Eye (tissue), 1 donor: ENCODE measurements around the gene CATSPER3.

Experiments used
- DNase-seq: peaks from one replicate; pipeline ENCODE4 v3.0.0-alpha.2; 2015

The CATSPER3 gene

DNA sequence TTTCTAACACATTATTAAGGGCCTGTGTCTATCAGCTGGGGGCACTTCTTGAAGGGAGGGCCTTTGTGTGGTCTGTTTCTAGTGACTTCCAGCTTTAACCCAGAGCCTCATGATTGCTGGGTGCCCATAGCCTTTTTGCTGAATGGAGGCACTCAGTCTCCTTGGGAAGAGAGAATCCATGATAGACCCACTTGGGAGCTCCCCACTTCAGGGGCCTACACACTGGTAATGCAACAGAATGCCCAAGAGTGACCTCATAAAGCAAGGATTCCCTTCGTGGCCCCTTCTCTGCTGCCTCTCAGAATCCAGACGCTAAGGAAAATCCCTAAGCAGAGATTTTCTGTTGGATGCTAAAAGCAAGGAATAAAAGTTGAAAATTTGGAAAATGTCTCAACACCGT lies at the start of gene CATSPER3:
Gene CATSPER3 (plus strand): TSS at position 301 of the 400 bp plus-strand sequence. CDS start 85 bp downstream, at position 386.
- DNase-seq = no peak

DNA sequence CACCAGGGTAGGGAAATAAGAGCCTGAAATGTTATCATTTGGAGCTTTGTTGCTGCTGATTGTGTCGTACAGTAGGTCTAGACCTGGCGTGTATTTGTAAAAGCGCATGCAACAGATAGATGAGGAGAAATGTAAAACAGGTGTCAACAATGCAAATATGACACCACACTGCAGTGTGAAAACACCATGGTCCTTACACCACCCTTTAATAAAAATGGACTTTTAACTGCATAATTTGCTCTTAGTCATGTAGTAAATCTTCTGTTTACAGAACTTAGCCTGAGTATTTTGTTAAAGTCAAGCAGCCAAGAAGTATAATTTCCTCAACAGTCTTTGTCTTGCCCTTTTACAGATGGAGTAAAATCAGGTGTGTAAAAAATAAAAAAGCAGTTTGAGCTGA lies 48.8 kb upstream of the CATSPER3 start:
- DNase-seq = no peak

DNA sequence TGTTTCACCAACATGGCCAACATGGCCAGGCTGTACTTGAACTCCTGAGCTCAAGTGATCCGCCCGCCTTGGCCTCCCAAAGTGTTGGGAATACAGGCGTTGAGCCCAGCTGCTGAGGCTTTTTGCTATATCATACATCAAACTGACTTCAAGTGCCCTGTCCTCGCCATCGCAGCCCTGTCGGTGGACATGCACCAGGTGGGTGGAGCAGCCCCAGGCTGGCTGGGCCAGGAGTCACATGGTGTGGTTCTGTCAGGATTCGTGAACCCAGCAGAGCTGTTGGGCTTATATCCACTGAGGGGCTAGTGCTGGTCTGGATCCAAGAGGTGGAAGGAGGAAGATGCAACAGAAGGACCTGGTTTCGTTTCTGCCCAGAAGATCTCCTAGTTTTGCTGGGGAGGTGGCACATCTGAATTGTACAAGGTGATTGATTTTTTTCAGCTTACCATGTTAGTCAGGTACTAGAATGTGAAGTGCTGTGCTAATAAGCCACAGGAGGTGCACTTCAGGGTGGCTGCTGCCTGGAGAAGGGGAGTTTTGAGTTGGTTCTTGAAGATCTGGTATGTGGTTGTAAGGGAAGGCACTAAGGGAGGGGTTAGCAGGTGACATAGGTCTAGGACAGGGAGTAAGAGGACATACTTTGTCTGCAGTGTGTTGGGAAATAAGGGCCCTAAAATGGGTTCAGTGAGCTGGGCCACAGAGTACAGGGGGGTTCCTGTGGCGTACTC lies 46.7 kb upstream of the CATSPER3 start:
- DNase-seq = no peak

DNA sequence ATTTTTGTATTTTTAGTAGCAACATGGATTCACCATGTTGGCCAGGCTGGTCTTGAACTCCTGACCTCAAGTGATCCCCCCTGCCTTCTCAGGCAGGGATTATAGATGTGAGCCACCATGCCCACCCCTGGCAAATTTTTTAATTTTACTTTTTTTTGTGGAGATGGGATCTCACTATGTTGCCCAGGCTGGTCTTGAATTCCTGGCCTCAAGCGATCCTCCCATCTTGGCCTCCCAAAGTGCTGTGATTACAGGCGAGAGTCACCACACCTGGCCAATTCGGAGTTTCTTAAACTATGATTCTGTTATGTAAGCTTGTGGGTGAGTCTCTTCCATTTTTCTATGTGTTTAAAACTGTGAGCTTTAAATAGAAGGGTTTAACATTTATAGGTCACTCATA lies 35.2 kb upstream of the CATSPER3 start:
- DNase-seq = no peak

DNA sequence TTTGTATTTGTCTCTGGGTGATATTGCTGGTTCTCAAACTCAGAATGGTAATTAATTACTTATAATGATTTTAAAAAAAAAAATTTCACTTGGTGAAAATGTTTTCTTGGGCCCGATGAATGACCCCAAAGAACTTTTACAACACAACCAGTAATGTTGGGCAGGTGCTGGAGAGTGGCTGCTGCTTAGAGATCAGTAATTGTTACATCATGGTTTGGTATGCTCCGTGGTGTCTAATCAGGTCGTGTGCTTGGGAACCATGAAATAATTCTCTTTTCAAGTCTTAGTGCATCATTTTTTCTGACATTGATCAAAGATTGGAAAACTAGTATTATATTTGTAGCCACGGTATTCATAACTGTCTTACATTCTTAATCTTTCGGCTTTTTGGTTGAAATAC lies 33.5 kb upstream of the CATSPER3 start:
- DNase-seq = no peak

DNA sequence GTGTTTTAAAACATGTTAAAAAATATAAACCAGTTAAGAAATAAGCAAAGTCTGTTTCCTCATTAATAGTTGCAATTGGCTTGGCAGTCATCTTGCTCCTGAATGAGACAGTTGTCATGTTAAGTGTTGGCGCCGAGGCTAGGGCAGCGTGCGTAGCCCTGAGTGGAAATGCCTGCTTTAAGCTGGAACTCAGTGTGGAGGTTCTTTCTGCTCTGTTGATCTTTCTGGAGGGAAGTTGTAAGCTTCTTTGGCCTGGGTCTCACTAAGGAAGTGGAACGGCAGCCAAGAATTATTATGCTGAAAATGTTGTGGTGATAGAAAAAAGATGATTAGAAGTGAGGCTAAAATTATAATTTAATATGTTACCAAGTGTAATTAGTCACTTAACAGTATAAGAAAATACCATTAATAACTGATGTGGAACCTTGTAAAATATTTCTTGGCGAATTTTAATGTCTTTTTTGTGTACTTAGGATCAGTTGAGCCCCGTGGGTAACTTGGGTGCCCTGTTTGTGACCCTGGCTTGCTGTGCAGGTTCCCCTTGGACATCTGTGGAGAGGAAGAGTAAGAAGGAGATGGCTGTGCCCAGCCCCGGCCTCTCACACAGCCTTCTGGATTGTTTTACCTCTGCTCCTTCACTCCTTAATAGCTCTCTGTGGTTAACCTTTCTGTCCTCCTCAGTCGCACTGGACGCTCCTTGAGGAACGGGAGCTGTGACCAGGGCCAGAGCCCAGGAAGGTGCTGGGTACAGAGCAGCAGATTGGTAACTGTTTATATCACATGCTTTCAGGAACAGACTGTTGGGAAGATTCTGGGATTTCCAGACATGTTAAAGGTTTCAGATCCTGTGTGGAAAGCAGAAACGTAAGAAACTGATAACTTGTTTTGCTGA lies 31.8 kb upstream of the CATSPER3 start:
- no peak for DNase-seq

DNA sequence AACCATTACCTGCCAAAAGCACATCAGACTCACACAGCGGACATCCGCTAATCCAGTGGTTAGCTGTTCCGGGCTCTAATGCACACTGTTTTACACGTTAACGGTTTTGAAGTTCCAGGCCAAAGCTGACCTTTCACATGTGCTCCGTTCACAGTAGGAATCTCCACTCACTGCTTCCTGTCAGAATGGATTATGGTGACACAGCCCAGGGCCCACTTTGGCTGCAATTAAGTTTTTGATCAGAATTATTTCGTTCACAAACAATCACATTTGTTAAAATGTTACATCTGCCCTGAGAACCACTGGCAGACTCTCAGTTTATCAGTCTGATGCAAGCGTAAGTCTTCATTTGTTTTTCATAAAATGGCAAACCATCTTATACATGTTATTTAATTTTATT lies 30.2 kb upstream of the CATSPER3 start:
- DNase-seq = peak; percentile 84

DNA sequence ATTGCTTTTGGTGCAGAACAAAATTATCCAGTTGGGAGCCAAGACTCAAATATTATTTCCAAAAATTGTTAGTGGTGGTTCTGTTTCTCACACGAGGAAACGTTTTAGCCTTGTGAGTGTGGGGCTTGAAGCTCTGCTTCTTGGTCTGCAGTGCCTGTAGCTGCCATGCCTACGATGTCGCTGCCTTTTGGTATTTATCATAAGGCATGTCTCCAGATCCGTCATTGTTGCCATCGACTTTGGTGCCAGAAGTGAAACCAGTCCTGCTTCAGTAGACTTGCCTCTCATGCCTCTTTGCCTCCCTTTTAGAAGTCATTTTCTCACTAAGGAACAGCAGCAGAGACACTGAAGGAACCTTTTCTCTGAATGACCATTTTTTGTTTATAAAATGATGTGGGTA lies 29.7 kb upstream of the CATSPER3 start:
- DNase-seq = peak; percentile 44

DNA sequence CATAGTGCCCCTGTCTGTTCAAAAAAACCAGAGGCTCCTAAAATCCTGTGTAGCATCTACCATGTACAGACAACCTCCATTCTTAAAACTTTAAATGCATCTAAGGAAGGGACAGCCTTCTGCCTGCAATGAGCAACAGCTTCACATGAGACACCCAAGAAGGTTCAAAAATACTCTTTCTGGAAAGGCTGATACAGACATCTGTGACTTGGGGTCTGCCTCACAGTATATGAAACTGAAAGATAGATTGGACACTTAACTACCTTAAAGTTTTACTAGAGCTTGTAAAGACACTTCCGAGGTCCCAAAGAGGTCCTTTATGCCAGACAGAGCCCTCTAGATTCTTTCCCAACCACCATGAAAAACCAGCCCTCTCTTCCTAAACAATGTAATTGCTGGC lies 28.2 kb upstream of the CATSPER3 start:
- no peak for DNase-seq

DNA sequence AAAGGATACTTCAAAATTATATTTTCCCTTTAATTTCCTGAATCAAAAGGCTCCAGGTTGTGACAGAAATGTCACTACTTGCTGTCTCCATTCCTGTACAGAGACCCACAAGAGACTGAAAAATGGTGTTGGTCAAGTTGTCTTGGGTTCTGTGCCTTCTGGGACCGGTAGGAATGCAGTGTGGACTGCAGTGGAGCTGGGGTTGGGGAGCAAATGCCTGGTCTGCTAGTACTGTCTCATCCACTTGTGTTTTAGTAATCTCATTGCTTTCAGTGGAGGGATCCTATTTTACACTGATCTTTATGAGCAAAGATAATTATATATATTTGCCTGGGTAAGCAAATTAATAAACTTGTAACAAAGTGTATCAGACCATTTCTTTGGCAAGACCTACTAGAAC lies 24.2 kb upstream of the CATSPER3 start:
- no peak for DNase-seq

DNA sequence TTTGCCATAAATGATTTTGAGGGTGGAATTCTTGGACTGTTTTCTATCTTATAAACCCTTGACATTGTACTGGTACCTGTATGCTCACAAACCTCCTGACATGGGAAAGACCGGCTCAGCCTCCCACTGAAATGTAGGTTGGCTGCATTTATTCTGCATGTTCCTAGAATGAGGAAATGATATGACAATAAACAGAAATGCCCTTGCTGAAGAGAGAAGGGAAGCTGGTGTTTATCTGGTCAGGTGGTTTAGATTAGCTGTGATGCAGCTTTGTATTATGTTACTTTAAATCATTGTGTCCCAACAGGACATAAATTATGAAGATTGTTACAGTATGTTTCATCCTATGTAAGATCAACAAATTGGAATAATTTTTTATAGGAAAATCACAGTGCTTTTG lies 23.1 kb upstream of the CATSPER3 start:
- DNase-seq = no peak

DNA sequence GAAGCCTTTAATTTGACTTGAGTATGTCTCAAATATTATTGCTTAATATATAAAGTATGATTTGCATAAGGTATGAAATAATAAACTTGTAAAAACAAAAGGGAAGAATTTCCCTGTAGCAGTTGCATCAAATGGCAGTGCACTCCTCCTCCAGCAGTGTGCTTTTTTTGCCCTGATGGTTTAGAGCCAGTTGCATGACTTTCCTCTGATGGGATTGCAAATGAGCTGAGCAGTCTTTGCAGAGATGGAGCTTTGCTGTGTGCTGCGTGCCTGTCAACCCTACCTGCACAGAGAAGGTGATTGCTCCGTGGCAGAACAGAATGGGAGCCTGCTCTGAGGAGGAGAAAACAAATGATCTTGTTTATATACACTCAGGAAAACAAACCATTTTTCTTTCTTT lies 22.7 kb upstream of the CATSPER3 start:
- DNase-seq = no peak

DNA sequence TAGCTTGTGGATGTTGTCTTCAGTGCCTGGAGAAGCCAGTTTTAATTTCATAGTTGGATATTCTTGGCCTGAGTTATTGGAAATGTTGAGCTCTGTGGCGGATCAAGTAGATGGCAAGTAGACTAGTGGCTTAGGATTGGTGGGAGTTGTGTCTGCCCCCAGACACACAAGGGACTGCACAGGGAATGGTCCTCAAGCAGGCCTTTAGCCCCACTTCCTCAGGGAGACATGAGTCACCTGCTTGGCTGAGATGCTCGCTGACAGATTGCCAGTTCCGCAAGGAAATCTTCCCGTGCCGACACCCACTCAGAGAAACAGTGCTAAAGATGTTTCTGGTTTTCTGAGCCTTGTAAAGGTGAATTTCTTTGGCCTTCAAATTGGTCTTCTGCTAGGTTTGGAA lies 18.8 kb upstream of the CATSPER3 start:
- DNase-seq = no peak

DNA sequence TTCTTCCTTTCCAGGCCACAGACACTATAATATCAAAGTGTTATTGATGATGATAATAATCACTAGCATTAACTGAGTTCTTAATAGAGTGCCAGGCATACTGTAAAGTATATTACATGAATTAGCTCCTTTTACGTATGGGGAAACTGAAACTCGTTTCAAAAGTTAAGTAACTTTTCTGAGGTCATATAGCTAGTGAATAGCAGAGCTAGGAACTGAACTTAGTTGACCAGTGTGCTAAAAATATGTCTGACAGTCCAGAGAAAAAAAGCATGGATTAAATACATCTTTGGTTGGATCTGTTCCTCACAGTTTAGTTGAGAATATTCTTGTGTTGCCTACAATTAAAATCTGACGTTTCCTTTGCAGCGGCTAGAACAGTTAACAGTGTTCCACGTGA lies 18.4 kb upstream of the CATSPER3 start:
- no peak for DNase-seq

DNA sequence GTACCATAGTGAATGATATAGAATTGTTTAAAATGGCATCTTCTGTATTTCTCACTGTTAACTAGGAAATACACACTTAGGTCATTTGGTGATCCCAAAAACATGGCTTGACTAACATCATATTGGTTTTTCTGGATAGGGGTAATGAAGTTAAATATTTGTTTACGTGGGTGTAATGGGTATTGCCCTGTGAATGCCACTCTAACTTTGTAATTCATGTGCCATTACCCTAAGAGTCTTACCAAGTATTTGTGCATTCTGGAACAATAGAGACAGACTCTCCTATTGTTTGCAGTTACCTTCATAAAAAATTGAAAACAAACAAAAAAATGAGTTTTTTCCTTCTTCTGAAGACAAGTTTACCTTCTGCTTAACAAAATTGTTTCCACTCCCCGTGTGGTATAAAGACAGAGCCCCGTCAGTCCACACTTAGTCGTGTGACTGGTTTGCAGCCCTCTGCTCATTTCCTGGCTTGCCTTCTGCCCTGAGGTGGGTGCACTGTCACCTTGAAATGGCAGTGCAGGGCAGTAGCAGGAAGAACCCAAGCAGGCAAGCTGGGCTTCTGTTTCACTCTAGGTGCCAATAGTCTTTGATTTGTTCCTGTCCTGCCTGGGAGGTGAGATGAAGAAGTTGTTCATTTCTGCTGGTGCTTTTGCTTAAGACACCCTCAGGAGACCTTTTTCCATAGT lies 9.6 kb upstream of the CATSPER3 start:
- no peak for DNase-seq

DNA sequence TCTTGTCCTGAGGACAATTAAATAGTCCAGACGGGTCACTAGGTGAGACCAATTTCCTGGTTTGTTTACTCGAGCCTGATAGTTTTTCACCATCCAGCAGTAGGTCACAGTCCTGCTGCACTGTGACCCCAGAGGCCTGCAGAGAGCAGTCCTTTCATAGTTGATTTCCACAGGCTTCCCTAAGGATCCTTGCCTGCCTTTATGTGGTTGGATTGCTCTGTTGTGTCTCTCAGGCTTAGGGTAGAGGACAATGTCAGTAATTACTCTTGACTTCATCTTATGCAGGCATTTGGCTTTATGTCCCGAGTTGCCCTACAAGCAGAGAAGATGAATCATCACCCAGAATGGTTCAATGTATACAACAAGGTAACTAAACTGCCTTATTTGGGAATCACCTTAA lies 9.0 kb upstream of the CATSPER3 start:
- no peak for DNase-seq

DNA sequence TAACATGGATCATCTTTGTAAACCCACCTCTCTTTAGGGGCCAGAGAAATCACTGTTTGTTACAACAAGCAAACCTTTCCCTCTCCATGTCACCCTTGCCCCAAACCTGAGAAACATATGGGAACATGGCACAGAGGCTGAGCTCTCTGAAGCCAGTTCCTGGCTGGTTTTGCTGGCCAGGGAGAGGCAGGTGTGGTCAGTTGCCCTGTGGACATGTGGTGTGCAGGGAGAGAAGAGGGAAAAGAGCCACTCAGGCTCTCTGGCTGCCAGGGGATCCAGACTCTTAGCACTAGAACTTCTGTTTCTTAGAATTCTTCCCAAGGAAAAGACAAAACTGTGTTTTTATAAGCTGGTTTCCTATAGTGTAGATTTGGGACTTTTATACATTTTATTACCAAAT lies 4.6 kb upstream of the CATSPER3 start:
- no peak for DNase-seq

DNA sequence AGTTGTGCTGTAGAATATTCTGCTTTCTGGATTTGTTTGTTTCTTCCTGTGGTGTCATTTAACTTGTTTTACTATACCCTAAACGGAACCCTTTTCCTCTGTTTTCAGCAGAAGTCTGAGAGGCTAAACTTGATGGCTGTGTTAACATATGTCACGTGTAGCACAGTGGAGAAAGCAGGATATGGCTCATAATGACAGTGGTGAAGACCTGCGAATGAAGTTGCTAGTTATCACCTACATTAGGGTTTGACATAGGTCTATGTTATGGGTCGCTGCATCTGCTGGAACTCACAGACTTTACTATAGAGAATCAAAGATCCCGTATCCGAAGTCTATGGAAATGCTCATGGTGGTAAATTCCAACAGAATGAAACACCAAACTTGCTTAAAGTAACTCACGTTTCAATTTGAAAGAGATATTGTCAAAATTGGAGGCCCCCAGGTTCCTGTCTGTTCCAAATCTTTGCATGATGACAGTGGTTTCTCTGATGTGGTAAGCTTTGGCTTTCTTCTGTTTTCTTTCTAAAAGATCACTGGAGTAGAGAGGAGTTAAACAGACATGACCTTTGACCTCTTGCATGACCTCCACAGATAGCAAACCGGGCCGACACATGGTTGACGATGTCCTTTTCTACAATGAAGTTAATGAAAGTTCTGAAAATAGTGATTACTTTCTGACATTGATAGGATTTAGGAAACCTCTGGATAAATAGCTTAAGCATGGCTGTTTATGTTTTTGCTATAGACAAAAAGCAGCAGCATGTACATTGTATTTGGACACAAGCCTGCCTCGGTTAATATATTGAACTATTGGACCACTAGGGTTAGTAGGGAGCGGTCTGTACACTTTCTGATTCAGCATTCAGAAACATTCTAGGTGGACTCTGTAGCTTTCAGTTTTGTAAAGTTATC lies 3.1 kb upstream of the CATSPER3 start:
- DNase-seq = no peak

DNA sequence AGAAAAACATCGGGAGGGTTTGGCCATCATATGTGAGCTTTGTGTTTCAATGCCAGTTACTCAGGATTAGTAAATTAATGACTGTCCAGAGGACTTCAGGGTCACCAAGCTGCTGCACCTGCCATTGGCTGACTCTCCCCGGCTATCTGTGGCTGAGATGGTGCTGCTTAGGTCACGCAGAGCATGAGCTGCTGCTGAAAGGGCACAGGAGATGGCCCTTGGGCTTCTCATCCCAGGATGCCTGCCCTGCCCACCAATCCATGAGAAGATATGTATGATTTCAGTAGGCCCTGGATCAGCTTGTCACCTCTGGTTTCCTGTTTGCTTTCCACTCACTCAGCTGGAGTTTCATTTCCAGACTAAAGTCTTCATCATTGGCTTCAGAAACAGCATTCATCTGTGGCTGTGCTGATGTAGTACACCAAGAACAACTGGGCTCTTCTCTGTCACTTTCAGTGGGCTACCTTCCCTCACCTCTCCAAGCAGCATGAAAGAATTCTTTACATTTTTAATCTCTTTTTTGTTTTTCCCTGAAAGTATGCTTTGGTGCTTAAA lies 2.4 kb upstream of the CATSPER3 start:
- no peak for DNase-seq

DNA sequence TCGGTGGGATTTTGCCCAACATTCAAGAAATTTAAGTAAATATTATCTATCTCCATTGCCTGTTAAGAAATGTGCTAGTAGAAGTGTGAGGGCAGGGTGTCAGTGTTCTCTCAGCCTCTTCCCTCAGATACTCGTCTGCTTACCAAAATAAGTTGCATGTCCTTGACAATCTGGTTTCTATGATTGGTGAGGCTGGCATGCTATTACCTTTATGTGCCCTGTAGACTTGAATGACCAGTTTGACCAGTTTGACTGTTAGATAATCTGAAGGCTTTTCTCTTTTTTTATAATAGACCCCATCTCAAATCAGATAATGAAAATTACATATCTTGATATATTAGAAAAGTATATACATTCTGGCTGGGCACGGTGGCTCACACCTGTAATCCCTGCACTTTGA lies 348 bp downstream of the CATSPER3 start:
- DNase-seq = no peak

DNA sequence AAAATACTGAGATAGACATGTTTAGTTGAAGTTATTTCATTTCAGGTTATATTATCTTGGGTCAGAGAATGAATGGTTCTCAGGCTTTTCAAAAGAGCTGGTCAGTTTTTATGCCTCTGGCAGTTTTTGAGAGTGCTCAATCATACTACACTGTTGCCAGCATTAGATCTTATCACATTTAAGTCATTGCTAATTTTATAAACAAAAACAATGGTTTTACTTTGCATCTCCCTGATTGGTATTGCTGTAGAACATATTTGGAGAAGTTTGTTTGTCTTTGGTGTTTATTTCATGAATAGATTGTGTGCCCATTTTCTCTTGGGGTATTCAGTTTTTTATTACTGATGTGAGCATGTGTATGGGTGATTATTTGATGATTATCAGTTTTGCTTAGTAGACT lies 1.5 kb downstream of the CATSPER3 start:
- DNase-seq = no peak

DNA sequence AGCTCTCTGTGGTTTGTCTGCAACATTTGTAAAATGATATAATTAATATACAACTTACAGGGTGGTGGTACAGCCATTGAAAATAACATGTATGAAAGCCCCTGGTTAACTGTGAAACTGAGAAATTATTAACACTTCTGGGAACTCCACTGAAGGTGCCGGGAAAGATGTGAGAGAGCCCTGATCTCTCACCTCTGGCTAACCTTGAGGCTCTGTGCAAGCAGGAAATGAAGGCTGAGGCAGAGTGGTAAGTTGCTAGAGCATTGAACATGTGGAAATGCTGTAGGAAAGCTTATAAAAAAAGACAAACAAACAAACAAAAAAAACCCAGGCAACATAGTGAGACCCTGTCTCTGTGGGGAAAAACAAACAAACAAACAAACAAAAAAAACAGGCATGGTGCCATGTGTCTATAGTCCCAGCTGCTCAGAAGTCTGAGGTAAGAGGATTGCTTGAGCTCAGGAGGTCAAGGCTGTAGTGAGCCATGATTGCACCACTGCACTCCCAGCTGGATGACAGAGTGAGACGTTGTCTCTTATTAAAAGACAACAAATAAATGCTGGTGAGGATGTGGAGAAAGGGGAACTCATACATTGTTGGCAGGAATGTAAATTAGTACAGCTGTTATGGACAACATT lies 7.5 kb downstream of the CATSPER3 start:
- DNase-seq = no peak
